Ishikawa (cell line): ENCODE results near the gene RGL1.

Experiments used
- CEBPB ChIP-seq: IDR thresholded peaks from 2 replicates; pipeline ENCODE4 v1.6.1; 2012
- CREB1 ChIP-seq: IDR thresholded peaks from 2 replicates; pipeline ENCODE4 v1.6.1; 2012; ENCODE audit warnings: low read depth
- EGR1 ChIP-seq: IDR thresholded peaks from 2 replicates; pipeline ENCODE4 v1.6.1; 2012
- EP300 ChIP-seq: IDR thresholded peaks from 2 replicates; pipeline ENCODE4 v1.6.1; 2012; ENCODE audit warnings: borderline replicate concordance
- FOXM1 ChIP-seq: IDR thresholded peaks from 2 replicates; pipeline ENCODE4 v1.6.1; 2012; ENCODE audit warnings: low read depth, borderline replicate concordance
- MAX ChIP-seq: IDR thresholded peaks from 2 replicates; pipeline ENCODE4 v1.6.1; 2012
- NFIC ChIP-seq: IDR thresholded peaks from 2 replicates; pipeline ENCODE4 v1.6.1; 2012
- RAD21 ChIP-seq: IDR thresholded peaks from 2 replicates; pipeline ENCODE4 v1.6.1; 2012; ENCODE audit warnings: low read depth
- REST ChIP-seq: IDR thresholded peaks from 2 replicates; pipeline ENCODE4 v1.6.1; 2012; ENCODE audit warnings: low read depth, mild to moderate bottlenecking
- TAF1 ChIP-seq: IDR thresholded peaks from 2 replicates; pipeline ENCODE4 v1.6.1; 2012; ENCODE audit warnings: low read depth, mild to moderate bottlenecking
- TCF12 ChIP-seq: IDR thresholded peaks from 2 replicates; pipeline ENCODE4 v1.6.1; 2012; ENCODE audit warnings: low read depth
- TEAD4 ChIP-seq: IDR thresholded peaks from 2 replicates; pipeline ENCODE4 v1.6.1; 2012
- YY1 ChIP-seq: IDR thresholded peaks from 2 replicates; pipeline ENCODE4 v1.6.1; 2012; ENCODE audit warnings: low read depth
- ZBTB7A ChIP-seq: IDR thresholded peaks from 2 replicates; pipeline ENCODE4 v1.6.1; 2012; ENCODE audit warnings: low read depth
- TF ChIP-seq, protein P1 (sequence below): IDR thresholded peaks from 2 replicates; pipeline ENCODE4 v1.6.1; 2012

The RGL1 gene

GRCh38 chr1:183966487-183966886 lies 161.6 kb downstream of the RGL1 start:
- TF ChIP-seq TCF12 (no peak), FOXM1 (no peak), MAX (no peak)

- TF ChIP-seq, protein P1, sequence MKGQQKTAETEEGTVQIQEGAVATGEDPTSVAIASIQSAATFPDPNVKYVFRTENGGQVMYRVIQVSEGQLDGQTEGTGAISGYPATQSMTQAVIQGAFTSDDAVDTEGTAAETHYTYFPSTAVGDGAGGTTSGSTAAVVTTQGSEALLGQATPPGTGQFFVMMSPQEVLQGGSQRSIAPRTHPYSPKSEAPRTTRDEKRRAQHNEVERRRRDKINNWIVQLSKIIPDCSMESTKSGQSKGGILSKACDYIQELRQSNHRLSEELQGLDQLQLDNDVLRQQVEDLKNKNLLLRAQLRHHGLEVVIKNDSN: no peak
- TF ChIP-seq CREB1: no peak
- no peak for TF ChIP-seq ZBTB7A
- no peak for TF ChIP-seq YY1
- TF ChIP-seq TEAD4: no peak
- TF ChIP-seq EGR1: no peak
- TF ChIP-seq FOXM1: no peak
- no peak for TF ChIP-seq MAX
- TF ChIP-seq REST: no peak
- no peak for TF ChIP-seq TCF12
- TF ChIP-seq NFIC: no peak
- no peak for TF ChIP-seq CEBPB
- TF ChIP-seq TAF1: no peak
- TF ChIP-seq RAD21: no peak
- TF ChIP-seq EP300: no peak
These were observed 163.0 kb downstream of the RGL1 start for GRCh38 chr1:183967914-183968313.

DNA sequence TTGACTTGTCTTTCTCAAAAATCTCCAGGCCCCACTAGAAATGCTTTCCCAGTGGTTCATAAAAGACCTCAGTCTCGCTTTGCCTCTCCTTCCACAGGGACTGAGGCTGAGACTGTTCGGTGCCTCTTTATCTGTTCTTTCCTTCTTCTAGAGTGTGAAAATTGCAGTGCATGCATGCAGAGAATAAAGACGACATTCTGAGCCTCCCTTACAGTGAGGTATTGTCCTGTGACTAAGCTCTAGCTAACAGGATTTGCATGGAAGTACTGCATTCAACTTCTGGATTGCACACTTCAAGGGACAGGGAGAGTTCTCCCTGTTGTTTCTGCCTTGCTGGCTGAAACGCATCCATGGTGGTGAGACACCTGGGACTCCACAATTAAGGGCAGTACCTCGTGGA lies 163.5 kb downstream of the RGL1 start:
- TF ChIP-seq CREB1: no peak
- no peak for TF ChIP-seq YY1
- no peak for TF ChIP-seq TEAD4
- TF ChIP-seq, protein P1: no peak
- no peak for TF ChIP-seq FOXM1
- TF ChIP-seq EP300: no peak
- TF ChIP-seq ZBTB7A: no peak
- TF ChIP-seq TCF12: no peak
- no peak for TF ChIP-seq CEBPB
- TF ChIP-seq REST: no peak
- no peak for TF ChIP-seq MAX
- no peak for TF ChIP-seq TAF1
- no peak for TF ChIP-seq EGR1
- TF ChIP-seq NFIC: no peak
- no peak for TF ChIP-seq RAD21

DNA sequence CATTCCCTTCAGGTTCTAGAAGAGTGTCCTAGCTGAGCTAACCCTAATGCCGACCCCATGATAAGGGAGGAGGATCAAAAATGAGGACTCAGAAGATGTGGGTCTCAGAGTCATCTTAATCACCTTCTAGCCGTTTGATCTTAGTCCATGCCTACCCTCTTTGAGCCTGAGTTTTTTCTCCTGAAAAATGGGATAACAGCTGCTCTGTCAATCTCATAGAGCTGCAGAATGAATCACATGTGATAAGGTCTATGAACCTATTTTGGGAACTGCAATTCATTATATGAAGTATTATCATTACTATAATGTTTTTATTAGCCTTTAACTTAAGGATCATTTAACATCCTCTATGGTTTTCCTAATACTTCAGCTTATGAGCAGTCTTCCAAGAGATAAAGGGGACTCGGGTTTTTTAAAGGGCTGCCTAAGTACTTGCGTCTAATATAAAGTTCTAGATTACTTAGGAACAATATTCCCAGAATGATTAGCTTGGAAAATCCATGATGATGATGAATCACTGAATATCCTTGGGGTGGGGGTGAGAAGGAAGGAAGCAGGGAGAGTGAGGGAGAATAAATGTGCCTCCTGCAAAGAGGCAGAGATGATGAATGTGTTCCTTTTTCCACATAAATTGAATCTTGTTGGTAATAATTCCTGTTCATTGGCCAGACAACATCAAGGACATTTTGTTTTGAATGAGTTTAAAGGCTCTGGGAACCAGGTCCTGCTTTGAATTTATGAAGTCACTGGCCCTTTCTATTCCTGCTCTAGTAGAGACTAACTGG lies 165.8 kb downstream of the RGL1 start:
- TF ChIP-seq EP300: no peak
- TF ChIP-seq CREB1: no peak
- no peak for TF ChIP-seq TCF12
- no peak for TF ChIP-seq CEBPB
- TF ChIP-seq YY1: no peak
- no peak for TF ChIP-seq NFIC
- no peak for TF ChIP-seq TAF1
- TF ChIP-seq RAD21: no peak
- TF ChIP-seq TEAD4: no peak
- no peak for TF ChIP-seq ZBTB7A
- no peak for TF ChIP-seq REST
- no peak for TF ChIP-seq MAX
- no peak for TF ChIP-seq FOXM1
- TF ChIP-seq EGR1: no peak
- TF ChIP-seq, protein P1: no peak
